Inflammatory macrophage treated with lipopolysaccharide for 4 hours (primary cell): Measurements from ENCODE around the gene CFAP91.

ENCODE experiments used
- DNase-seq: peaks from one replicate; pipeline ENCODE4 v3.0.0-alpha.2; 2020

The CFAP91 gene

DNA sequence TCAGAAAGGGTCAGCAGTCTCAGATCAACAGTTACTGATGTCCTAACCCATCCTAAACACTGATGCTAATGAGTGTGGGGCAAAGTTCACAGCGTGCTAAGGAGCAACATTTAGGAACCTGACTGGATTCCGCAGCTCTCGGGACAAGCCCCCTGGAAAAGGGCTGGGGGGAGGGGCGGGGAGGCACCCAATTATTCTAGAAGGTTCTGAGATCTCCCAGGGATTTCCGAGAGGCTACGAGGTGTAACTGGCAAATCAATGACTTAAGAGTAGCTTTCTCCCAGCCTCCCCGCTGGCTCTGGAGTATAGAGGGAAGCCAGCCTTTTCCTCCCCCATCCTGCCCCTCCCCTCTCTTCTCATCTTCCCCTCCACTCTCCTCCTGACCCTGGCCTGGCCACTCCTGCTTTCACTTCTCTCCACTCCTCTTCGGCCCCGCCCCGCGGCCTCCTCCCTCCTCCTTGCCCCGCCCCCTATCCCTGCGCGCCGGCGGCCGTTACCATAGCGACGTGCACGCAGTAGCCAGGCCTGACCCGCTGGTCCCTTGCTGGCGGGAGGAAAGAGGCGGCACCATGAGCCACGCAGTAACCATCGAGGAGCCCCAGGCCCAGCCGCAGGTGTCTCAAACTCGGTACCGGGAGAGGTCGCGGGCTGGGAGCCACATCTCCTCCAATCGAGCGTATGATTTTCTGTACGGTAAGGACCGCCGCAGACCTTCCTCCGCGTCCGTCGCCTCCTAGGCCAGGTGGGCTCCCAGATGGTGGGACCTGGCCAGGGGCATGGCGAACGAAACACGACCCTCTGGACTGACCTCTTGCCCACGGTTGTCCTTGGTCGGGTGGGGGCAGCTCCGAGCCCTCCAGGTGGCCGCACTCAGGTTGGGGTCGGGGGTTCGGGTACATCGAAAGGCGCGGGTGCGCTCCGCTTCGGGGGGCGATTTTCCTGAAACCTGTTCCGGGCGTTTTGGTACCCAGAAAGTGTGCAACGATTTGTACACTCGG is at the start of gene CFAP91:
Gene CFAP91 (plus strand): TSS at position 493 of the 998 bp plus-strand sequence. CDS start 77 bp downstream, at position 570.
- peak; percentile 96 for DNase-seq

DNA sequence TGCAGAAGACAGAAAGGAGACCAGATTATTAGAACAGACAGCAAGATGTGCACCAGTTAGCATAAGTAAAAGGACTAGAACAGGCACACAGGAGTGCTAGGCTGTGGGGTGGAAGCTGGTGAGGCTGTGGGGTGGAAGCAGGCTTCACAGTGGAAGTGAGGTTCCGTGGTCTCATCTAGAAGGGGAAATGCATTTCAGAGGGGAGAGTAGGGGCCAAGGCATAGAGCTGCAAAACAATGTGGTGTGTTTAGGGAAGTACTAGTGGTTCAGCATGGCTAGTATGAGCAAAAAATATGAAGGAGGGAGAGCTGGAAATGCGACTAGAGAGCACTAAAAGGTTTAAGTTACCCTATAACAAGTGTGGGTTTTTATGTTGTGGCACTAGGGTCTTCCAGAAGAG is 48.9 kb upstream of the CFAP91 start:
- DNase-seq = no peak

DNA sequence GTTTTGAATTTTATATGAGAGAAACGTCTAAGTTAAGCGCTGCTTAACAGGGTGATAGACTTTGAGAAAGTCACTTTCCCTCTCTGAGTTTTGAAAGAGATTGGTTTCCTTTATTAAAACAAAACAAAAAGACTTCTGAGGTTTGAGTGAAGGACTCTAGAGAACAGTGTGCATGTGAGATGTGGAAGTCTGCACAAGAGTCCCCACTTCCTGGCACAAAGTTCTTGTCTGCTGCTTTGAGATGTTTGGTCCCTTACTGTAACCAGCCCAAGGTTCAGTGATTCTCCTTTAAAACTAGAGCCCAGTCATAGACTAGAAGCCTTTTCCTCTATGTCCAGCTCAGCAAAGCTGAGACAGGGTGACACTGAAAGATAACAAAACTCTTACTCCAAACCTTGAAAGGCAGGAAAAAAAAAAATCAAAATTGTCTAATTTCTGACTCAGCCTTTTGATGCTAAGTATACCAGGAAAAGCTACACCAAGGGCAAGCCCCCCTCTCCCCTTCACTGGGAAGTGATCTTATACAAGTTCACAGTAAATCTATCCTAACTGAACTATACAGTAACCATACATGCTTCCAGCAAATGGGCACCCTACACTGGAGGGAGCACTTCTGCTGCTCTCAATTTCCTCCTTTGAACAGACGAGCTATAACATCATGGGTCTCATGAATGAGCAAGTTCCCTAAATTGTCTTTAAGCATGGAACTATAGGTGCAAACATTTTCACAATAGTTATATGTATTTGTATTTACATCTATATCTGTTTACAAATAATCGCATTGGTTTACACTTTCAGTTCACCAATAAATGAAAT is 44.7 kb upstream of the CFAP91 start:
- peak; percentile 78 for DNase-seq

DNA sequence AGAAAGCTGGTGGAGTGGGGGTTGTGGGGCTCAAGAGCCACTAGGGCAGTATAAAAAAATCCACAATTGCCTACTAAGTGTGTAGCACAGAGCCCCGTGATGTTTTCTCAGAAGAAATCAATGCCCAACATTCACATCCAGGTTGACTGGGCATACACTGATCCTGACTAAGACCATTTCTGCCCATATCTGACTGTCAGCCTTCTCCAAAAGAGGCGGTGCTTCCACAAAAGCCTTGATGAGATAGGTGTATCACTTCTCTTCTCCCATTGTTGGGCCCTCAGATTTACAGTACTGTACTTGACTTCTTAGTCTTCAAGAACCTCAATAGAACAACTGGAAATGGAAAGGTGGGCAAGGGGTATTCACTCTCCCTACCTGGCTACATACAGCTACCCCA is 43.8 kb upstream of the CFAP91 start:
- no peak for DNase-seq

DNA sequence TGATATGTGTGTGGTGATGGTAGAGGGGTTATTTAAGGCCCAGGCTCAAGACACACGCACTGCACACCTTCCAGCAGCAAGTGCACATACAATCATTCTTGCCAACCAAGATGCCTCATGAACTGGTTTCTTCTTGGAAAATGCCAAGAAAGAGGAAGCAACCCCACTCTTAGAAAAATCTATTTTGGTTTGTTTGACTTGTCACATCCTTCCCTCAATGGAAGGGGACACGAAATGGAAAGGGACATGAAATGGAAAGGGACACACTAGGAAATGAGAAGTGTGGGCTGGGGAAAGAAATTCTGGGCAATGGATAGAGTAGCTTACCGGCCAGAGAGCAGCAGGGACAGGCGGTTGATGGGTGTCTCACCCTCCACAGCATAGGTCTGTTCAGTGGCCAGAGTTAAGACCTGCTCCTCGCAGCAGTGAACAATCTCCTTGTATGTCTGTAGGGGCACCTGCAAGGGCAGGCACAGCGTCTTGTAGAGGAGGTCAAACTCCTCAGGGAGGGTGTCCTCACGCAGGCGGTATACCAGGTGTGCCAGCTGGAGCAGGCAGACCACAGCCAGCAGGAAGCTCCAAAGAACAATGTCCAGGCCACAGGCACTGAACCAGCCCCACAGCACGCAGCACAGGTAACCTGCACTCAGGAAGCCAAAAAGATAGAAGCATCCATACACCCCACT is 43.1 kb upstream of the CFAP91 start:
- peak; percentile 79 for DNase-seq

DNA sequence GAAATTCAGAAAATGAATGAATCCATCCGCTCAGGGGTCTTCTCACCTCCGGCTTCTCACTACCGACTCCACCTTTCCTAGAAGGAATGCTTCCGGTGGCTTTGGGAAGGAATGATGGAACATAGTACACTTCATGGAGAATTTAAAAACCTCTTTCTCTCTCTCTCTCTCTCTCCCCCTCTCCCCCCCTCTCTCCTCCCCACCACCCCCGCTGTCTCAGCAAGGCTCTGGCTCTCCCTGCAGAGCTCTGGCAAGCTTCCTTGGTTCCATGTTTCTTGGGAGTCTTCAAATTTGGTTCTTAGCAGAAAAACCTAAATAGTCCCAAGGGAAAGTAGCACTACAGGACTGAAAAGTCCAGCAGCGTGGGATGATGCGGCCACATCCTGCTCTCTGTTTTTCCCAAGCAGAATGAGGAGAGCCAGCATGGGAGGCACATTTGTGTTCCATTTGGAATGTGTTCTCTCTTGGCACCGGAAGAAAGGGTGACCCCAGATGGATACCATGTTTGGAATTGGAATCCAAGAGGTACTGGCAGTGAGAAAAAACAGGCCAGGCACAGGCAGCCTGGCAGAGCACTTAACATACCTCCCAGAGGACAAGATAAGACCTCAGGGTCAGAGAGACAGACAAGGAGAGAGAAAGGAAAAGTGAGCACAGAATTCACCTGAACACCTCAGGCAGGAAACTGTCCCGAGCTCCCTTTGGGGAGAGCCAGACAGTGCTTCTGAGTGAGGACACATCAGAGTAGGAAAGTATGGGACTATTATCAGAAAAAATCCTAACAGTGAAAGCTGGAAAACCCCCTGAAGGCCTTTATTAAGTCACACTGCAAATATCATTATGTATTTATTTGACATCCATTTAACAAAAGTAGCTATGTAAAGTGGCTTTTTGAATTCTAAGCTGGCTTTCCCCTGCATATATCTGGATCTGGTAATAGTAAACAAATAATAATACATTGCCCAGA is 42.1 kb upstream of the CFAP91 start, which contains the start of gene POPDC2:
Gene POPDC2 (minus strand): TSS at position 116 of the 967 bp plus-strand sequence. CDS start 166 bp downstream, outside the sequence.
- no peak for DNase-seq

DNA sequence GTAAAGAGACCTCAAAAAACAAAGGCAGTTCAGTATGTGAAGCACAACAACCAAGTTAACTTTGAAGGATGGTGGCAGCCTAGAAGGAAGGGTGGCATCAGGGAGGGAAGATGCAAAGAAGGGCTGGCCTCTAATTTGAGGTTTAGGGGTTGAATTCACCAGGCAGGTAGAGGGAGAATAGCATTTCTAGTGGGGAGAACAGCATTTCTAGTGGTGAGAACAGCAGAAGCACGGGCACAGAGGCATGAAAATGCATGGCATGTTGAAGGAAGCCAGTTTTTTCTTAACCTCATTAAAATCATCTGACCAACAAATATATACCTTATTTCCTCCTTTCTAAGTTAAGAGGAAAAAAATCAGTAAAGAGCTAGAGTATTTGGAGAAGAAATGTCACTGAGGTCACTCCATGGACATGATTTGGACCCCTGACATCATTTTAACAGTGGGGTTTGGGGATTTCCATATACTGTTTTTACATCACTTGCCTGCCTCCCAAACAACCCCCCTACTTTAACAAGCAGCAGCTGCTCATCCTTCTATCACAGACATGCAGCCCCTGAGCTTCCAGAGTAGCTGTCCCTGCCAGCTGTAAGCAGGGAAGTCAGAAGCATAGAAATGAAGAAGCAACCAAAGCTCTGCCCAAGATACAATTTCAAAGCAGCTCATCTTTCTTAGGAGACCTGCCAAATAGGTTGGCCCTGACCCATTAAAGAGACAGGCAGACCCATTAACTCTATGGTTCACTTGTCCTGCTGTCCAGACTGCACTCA is 40.0 kb upstream of the CFAP91 start:
- no peak for DNase-seq

DNA sequence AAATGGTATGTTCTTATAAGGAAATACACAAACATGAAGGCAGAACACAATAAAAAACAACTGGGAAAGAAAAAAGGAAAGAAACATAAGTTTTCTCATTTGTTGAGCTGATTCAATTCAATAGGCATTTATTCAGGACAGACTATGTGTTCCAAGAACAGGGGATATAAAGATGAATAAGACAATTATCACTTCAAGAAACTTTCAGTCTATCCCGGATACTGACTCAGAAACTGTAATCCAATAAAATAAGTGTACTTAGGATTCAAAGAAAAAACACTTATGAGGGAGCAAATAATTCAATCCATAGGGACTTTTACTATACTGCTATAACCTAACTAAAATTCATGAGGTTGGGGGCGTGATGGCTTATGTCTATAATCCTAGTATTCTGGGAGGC is 38.9 kb upstream of the CFAP91 start:
- no peak for DNase-seq

DNA sequence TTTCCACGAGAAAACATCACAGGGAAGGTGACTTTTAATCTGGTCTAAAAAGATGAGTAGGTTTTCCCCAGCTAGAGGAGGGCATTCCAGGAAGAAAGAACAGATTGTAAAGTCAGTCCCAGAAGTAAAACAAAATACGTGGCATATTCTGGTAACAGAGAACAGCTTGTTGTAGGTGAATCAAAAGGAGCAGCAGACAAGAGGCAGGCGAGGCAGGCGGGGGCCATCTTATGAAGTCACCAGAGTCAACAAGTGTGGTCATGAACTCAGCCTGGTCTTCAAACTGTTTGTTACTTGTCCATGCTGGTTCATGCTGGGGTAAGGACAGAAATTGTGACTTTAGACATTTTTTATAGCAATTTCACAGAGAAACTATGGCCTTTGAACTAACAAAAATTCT is 38.5 kb upstream of the CFAP91 start:
- peak; percentile 37 for DNase-seq

DNA sequence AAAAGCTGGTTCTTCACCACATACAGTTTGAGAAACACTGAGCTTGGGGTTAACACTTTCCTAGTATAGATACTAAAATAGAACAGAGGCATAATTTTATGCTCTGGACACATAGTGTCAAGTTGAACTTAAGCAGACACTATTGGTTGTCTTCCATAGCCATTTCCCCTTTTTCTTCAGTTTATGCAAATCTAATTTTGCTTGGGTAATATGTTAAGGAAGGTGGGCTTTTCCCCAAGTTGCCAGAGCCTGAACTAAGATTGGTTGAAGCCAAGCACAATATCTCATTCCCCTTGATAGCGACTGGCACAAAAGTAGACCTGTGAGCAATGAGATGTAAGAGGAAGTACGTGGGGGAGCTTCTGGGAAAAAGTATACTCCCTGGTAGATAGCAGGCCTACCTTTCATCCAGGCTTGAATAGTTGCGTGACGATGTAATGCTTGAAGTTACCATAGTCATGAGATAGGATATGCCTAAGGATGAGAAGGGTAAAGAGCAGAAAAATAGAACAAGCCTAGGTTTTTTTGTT is 37.9 kb upstream of the CFAP91 start:
- peak; percentile 98 for DNase-seq

DNA sequence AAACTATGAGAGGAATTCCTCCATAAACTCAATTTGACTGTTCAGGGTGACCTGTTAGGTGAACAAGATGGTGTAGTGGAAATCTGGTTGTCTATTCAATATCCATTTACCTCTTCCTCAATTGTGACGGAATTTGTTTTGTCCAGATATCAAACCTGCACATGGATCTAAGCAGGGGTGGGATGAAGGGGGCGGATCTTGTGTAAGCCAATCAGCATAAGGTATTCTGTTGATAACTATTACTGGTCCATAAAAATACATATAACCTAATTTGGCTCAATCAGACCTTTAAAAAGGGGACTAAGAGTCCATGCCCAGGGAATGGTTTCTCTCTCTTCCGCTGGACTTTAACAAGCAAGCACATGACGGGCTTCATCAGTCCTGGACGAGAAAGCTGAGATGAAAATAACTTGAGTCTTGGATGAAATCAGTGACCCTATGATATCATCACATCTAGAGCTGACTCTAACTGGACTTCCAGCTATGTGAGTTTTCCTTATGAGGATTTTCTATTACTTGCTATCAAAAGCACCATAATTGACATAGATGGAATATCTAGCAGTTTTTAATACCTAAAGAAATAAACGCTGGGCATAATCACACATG is 36.8 kb upstream of the CFAP91 start:
- DNase-seq = no peak

DNA sequence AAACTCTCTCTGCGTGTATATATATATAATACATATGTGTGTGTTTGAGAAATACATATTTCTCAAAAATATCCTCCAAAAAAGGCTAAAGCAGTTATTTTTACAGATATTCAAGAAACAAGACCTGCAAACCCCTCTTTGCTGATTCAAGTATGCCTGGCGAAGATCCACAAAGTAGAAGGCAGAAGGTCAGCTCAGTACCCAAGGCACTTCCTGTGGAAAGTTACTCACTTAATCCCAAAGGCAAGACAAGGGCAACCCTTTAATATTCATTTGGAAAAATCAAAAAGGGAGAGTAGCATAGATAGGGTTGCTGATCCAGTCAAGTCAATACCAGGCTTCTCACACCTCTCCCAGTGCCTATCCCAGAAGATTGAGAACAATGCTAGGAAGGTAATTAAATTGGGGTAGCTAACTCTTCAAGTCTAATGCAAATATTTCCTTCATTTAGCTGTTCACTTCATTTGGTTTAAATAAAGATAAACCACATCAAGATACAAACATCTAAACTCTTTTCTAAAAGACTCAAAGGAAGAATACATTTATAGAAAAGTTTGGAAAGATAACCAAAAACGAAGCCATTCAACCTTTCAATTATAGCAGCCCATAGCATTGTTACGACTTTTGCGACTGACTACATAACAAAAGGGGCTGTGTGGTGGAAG is 32.8 kb upstream of the CFAP91 start:
- DNase-seq = no peak

DNA sequence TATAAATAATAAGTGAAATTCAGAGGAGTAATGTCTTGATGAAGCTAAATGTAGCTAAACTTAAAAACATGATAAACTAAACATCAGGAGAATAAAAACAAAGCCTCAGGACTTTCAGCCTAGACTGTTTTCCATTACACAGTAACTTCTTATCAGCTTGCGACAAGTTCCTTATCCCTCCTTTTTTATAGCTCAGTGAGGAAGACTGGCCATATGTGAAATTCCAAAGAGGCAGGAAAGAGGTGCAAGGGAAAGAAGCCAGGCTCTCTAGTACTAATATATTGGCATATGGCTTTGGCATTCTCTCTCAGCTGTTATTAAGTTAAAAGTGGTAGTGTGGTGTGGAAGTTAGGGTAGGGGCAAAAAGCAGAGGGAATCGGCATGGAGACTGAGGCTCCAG is 30.0 kb upstream of the CFAP91 start:
- no peak for DNase-seq

DNA sequence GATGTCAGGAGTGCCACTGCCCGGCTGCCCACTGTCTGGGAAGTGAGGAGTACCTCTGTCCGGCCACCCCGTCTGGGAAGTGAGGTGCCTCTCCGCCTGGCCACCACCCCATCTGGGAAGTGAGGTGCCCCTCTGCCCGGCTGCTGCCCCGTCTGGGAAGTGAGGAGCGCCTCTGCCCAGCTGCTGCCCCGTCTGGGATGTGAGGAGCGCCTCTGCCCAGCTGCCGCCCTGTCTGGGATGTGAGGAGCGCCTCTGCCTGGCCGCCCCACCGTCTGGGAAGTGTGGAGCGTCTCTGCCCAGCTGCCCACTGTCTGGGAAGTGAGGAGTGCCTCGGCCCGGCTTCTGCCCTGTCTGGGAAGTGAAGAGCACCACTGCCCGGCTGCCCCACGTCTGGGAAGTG is 28.9 kb upstream of the CFAP91 start:
- no peak for DNase-seq

DNA sequence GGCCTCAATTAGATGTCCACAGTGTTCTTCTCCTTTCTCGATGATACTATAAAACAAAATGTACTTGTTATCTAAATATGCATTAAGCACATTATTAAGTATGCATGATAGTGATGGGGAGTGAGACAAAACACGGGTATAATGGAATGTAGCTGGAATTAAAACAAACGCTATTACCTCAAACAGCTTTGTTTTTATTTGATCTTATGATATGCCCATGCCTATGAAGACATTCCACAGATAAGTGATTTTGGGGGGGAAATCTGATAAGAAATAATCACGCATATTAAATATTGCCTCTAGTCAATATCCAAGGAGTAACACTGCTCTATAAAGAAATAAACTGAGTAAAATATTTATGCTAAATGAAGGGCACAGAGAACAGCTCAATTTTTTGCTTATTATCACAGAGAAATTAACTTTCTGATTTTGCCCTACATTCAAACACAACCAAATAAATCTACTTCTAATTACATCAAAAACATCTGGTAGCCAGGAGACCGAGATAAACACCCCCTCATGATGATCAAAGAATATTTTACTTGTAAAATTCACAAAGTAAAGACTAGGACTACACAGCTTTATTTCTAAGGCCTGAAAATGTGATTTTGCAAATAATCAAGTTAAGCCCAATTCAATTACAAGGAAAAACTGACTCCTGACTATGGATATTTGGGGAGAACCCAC is 27.5 kb upstream of the CFAP91 start:
- DNase-seq = no peak

DNA sequence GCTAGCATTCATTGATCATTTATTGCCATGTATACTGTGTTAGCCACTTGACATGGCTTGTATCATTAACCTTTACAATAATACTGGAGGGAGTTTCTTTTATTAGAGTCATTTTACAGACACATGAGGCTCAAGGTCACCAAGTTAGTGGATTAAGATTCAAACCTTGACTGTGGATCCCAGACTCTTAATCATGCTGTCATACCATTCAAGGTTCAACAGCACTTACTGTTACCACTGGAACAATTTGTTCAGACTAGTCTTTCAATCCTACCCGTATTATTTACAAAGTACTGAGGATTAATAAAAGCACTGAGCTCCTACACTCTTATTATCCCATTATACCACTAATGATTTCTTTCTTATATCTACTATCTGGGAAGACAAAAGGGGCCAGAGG is 26.8 kb upstream of the CFAP91 start:
- no peak for DNase-seq

DNA sequence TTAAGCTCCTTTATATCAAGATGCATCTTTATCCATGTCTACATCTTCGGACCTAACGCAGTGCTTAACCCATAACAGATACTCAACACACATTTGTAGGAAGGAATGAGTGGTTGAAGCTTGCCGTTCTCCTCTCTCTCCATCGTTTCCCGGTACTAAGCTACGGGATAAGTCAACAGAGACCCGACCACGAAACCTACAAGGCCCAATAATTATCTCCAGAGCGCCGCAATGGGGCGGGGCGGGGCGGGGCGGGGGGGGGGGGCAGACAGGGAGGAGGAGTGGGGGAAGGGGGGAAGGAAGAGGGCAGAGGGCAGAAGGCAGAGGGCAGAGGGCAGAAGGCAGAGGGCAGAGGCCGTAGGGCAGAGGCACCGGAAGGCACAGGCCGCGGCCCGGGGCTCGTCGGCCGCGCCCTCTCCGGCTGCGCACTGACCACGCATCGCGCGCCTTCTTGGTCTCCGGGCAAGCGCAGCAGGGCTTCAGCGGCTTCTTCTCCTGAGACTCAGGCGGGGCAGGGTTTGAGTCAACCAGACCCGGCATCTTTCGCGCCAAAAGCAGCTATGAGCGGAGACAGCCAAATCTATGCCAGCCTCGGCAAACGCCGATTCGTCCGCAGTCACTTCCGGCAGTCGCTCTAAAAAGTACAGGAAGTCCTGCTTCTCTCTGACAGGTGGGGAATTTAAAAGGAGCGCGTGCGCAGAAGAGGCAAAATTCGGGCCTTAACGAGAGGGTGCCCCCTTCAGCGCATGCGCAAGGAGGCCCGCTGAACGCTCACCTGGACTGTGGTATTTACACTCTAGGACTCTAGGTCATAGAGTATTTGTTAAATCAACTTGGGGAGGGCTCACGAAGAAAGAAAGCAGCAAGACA is 25.8 kb upstream of the CFAP91 start, which contains the start of gene COX17:
Gene COX17 (minus strand): TSS at position 636 of the 870 bp plus-strand sequence. CDS start 96 bp downstream, at position 540.
- DNase-seq = peak; percentile 97

DNA sequence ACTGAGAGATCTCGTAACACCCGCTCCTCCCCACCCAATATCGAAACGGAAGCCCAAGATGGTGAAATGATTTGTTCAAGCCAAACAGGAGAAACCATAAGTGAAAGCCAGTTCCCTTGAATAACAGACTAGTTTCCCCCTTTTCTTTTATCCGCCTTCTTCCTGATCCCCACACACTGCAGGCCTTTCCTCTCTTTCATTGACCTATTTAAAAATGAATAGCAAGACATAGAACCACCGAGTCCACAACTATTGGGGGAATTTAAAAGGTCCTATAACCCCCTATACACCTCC is 25.2 kb upstream of the CFAP91 start:
- peak; percentile 94 for DNase-seq
